Stimulated activated CD8-positive, alpha-beta memory T cell treated with anti-CD3 and anti-CD28 coated beads, Interleukin-12 subunit alpha, Interleukin-12 subunit beta, amount 100 ng/mL, for 24 hours (primary cell): ENCODE data around the gene TEAD1.

Experiments
- DNase-seq: peaks from one replicate; pipeline ENCODE4 v3.0.0-alpha.2; 2020; ENCODE audit errors: extremely low read depth

TEAD1 gene

GRCh38 chr11:12938590-12939247 is 264.5 kb downstream of the TEAD1 start:
- no peak for DNase-seq

- DNase-seq, result no peak
Measured at GRCh38 chr11:12941671-12942070, 267.4 kb downstream of the TEAD1 start.

- no peak for DNase-seq
Measured at GRCh38 chr11:12942157-12942556, 267.9 kb downstream of the TEAD1 start.

GRCh38 chr11:12943311-12943710 is 269.1 kb downstream of the TEAD1 start:
- DNase-seq, result no peak

GRCh38 chr11:12944889-12945288 is 270.7 kb downstream of the TEAD1 start:
- DNase-seq, result no peak

GRCh38 chr11:12949453-12949852 is 275.2 kb downstream of the TEAD1 start:
- DNase-seq, result no peak

GRCh38 chr11:12950670-12951069 is 276.4 kb downstream of the TEAD1 start:
- no peak for DNase-seq

- no peak for DNase-seq
Measured at GRCh38 chr11:12951376-12951775, 277.2 kb downstream of the TEAD1 start.

GRCh38 chr11:12952094-12952493 is 277.9 kb downstream of the TEAD1 start:
- DNase-seq, result no peak

GRCh38 chr11:12958986-12959385 is 284.8 kb downstream of the TEAD1 start:
- DNase-seq, result no peak

- DNase-seq, result no peak
Measured at GRCh38 chr11:12961615-12962014, 287.4 kb downstream of the TEAD1 start.

GRCh38 chr11:12962306-12962705 is 288.1 kb downstream of the TEAD1 start:
- no peak for DNase-seq

- no peak for DNase-seq
Measured at GRCh38 chr11:12963051-12963450, 288.8 kb downstream of the TEAD1 start.

- DNase-seq, result peak; percentile 8
Measured at GRCh38 chr11:12963792-12964536, 289.7 kb downstream of the TEAD1 start.

GRCh38 chr11:12964650-12965049 is 290.4 kb downstream of the TEAD1 start:
- no peak for DNase-seq

GRCh38 chr11:12966002-12966401 is 291.8 kb downstream of the TEAD1 start:
- DNase-seq, result no peak

- no peak for DNase-seq
Measured at GRCh38 chr11:12968101-12968500, 293.9 kb downstream of the TEAD1 start.

- DNase-seq, result no peak
Measured at GRCh38 chr11:12968826-12969225, 294.6 kb downstream of the TEAD1 start.

GRCh38 chr11:12971955-12972354 is 297.7 kb downstream of the TEAD1 start:
- no peak for DNase-seq

GRCh38 chr11:12973528-12974181 is 299.4 kb downstream of the TEAD1 start:
- DNase-seq, result no peak

GRCh38 chr11:12975195-12975594 is 301.0 kb downstream of the TEAD1 start:
- DNase-seq, result no peak

- no peak for DNase-seq
Measured at GRCh38 chr11:12979928-12980689, 305.9 kb downstream of the TEAD1 start.
